Measurements from ENCODE around the gene POLRMT.
"Not testable (repeated sequence)": the region's sequence is repeated elsewhere in the genome, so short reads cannot be mapped to it uniquely, and the experiment has no call there.

The POLRMT gene

DNA sequence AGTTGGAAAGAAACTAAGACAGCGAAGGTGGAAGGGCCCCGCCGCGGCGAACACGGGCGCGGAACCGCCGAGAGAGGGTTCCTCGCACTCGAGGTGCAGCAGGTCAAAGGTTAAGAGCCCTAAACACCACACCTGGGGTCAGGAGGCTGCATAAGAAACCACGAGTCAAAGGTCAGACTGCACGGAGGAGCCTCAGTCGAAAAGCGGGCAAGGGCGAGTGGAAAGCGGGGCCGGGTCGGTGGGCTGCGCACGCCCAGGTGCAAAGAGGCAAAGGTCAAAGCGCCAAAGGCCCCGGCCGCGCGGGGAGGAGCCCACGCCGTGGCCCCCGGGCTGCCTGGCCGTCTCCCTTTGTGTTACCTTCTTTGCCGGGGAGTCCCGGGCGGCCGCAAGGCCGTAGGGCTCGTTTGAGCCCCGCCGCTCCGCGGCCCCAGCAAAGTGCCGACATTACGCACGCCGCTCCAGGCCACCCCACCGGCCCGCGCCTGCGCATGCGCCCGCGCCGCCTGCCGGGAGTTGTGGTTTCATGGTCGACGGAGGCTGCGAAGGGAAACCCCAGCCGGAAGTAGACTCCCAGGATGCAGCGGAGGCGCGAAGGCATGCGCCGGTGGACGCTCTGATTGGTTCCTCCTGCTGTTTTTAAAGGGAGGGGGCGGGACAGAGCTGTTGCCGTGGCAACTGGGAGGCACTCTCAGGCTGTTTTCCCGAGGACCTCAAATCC lies at the start of gene POLRMT:
Gene POLRMT, minus strand, starts transcription at position 470 of the 718 bp plus-strand sequence. Its CDS starts 25 bp downstream, at position 445.
- DNase-seq (ENCODE audit: low read depth in 3 of 3, low spot score in 1 of 3): peak; percentile 89 to 96 (median 91)

DNA sequence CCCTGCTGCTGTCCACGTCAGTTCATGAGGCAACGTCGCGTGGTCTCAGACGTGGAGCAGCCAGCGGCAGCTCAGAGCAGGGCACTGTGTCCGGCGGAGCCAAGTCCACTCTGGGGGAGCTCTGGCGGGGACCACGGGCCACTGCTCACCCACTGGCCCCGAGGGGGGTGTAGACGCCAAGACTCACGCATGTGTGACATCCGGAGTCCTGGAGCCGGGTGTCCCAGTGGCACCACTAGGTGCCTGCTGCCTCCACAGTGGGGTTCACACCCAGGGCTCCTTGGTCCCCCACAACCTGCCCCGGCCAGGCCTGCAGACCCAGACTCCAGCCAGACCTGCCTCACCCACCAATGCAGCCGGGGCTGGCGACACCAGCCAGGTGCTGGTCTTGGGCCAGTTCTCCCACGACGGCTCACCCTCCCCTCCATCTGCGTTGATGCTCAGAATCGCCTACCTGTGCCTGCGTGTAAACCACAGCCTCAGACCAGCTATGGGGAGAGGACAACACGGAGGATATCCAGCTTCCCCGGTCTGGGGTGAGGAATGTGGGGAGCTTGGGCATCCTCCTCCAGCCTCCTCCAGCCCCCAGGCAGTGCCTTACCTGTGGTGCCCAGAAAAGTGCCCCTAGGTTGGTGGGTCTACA lies 49.5 kb upstream of the POLRMT start:
- DNase-seq (ENCODE audit: low read depth in 3 of 3, low spot score in 1 of 3): no peak

GRCh38 chr19:681029-682019 lies 48.0 kb upstream of the POLRMT start:
- peak in 1 of 3 donors; percentile 92 for DNase-seq (ENCODE audit: low read depth in 3 of 3, low spot score in 1 of 3)

DNA sequence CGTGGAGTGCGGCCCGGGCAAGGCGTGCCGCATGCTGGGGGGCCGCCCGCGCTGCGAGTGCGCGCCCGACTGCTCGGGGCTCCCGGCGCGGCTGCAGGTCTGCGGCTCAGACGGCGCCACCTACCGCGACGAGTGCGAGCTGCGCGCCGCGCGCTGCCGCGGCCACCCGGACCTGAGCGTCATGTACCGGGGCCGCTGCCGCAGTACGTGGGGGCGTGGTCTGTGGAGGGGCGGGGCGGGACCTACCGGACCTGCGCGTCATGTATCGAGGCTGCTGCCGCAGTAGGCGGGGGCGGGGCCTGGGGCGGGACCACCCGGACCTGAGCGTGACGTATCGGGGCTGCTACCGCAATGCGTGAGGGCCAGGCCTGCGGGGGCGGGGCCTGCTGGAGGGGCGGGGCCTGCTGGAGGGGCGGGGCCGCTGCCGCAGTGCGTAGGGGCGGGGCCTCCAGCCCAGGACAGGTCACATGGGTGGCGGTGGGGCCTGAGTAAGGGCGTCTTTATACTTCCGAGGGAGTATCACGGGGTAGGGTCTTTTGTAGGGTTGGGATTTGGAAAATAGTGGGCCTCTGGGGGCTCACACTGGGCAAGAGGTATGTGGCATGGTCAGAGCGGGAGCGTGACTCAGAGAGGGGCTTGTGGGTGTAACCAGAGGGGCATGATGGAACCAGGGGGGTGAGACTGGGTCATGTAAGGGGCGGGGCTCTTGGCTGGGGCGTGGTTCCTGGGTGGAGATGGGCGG lies 47.1 kb upstream of the POLRMT start:
- DNase-seq (ENCODE audit: low read depth in 3 of 3, low spot score in 1 of 3): peak; percentile 99 to 100 (median 100)

DNA sequence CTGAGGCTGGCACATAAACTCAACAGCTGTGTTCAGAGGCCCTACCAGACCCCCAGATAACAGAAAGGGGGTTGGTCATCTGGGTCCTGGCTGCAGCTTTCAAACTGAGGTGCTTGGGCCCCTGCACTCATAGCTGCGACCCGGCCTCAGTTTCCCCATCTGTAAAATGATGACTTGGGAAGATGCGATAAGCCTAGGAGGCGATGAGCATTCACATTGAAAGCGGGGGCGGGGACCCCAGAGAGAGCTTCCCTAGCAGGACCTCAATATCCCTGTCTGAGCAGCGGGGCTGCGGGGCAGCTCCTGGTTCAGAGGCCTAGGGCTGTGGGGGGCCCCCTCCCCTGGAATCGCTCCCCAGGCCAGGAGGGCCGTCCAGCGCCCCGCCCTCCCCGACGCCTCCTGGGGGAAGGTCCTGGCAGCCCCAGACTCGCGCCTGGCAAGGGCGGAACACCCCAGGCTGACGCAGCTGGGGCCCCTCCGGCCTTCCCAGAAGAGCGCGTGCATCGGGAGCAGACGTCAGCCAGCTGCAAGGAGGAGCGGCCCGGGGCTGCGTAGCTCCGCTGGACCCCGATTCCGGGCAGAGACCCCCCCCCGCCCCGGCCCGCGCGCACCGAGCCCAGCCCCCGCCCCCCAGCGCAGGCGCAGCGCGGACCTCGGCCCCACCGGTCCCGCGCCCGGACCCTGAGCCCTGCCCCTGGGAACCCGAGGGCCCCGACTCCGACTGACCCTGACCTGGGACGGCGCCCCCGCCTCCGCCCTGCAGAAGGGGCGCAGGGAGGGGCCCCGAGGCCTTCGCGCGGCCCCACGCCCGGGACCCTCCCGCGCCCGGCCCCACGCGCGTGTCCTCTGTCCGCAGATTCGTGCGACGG lies 46.3 kb upstream of the POLRMT start:
- no peak for DNase-seq (ENCODE audit: low read depth in 3 of 3, low spot score in 1 of 3)

DNA sequence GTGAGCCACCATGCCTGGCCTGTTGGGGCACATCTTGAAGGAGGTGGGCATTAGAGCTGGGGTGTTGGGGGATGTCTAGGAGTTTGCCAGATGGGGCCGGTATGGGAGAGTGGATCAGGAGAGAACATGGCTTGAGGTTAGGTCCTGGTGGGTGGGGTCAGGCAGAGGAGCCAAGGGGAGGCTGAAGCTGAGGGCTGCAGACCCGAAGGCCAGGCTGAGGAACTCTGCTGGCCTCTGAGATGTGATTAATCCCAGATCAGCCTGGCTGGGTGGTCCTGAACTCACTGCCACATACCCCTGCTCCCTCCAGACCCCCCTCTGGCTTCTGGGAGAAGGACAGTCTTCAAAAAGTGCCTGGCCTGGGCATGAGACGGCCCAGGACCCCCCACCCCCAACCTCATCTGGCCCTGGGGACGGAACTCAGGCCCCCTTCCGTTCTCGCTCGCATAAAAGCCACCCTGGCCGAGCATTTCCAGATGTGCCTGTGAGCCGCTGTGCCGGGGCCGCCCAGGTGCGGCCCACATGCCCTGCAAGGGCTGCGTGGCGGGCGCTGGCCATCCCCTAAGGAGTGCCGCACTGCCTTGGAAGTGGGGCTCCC lies 45.6 kb upstream of the POLRMT start:
- no peak for DNase-seq (ENCODE audit: low read depth in 3 of 3, low spot score in 1 of 3)

DNA sequence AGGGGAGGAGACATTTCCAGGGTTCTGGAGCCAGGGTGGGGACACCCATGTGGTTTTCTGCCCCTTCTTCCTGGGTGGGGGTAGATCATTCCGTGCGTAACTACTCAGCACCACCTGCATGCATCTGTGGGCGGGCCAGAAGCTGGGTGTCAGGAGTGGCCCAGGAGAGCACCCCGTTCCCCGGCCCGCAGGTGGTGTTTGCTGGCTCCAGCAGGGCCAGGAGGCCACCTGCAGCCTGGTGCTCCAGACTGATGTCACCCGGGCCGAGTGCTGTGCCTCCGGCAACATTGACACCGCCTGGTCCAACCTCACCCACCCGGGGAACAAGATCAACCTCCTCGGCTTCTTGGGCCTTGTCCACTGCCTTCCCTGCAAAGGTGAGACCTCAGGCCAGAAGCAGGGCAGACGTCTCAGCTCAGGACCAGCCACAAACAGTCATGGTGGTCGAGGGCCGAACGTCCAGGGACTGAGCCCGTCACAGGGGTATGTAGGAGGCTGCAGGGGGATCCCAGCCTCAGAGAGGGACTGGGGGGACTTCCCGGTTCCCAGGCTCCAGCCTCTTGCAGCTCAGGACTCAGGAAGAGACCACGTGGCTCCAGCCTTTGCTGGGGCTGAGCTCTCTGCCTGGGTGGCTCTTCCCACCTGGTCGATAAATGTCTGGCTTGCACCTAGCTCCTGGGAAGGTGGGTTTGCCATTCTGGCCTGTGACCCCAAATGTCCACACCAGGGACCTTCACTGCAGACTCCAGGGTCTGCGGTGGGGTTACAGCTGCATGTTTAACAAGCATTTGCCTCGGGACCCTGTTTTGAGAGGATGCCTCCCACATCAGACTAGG lies 44.5 kb upstream of the POLRMT start:
- DNase-seq (ENCODE audit: low read depth in 3 of 3, low spot score in 1 of 3): no peak

DNA sequence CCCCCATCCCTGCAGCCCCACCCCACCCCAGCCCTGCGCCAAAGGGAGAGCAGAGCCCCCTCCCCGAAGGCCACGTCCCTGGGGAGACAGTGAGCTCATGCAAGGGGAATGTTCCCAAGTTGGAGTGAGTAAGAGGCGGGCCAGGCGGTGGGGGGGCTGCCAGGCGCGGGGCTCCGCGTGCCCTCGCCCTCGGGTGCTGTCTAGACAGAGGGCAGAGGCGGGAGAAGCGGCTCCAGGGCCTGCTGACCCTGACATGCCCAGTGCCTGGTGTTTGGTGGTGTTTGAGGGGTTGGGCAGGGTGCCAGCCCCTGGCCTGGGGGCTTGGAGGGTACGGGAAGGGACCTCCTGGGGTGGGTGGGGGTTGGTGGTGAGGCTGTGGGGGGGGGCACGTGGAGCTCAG lies 43.9 kb upstream of the POLRMT start:
- DNase-seq (ENCODE audit: low read depth in 3 of 3, low spot score in 1 of 3): no peak

- DNase-seq (ENCODE audit: low read depth in 3 of 3, low spot score in 1 of 3): no peak
Measured at GRCh38 chr19:676339-677105, 43.2 kb upstream of the POLRMT start, which contains the start of gene FSTL3. Gene FSTL3 (plus strand): TSS chr19:676392. CDS start chr19:676424, 32 bp downstream.

DNA sequence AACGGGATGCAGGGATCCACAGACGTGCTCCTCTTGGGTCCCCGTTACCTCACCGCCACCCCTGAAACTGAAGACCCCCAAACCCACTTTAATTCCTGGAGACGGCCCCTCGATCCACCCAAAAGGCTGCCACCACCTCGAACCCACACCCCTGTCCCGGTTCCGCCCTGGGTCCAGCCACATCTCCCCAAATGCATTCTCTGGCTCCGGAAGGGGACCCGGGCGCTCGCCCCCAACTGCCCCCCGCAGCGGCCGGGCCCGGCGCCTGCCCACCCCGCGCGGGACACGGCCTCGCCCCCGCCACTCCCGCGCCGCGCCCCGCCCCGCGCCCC lies 42.6 kb upstream of the POLRMT start:
- no peak for DNase-seq (ENCODE audit: low read depth in 3 of 3, low spot score in 1 of 3)

DNA sequence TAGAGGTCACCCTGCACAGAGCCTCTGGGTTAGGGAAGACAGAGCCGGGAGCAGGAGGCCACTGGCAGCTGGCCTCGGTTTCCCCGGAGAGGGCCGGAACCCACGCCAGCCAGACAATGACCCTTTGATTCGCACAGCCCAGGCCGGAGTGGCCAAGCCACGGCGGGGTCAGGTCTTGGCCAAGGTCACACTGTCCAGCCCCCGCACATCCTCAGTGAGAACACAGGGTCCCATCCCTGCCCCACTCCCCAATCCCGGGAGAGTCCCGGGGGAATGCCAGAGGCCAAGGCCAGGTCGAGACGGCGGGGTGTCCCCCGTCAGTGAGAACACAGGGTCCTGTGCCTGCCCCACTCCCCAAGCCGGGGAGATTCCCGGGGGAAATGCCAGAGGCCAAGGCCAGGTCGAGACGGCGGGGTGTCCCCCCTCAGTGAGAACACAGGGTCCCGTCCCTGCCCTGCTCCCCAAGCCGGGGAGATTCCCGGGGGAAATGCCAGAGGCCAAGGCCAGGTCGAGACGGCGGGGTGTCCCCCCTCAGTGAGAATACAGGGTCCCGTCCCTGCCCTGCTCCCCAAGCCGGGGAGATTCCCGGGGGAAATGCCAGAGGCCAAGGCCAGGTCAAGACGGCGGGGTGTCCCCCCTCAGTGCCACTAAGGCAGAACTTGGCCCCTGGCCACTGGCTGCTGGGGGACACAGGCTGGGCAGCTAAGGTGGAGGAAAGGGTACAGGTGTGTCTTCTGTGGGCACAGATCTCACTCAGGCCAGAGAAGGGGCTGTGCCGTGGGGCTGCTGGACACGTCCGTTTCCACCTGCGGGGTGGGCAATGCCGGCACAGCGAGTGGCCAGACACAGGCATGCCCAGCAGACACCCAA lies 41.2 kb upstream of the POLRMT start:
- no peak for DNase-seq (ENCODE audit: low read depth in 3 of 3, low spot score in 1 of 3)

GRCh38 chr19:670609-671075 lies 37.3 kb upstream of the POLRMT start:
- DNase-seq (ENCODE audit: low read depth in 3 of 3, low spot score in 1 of 3): no peak

DNA sequence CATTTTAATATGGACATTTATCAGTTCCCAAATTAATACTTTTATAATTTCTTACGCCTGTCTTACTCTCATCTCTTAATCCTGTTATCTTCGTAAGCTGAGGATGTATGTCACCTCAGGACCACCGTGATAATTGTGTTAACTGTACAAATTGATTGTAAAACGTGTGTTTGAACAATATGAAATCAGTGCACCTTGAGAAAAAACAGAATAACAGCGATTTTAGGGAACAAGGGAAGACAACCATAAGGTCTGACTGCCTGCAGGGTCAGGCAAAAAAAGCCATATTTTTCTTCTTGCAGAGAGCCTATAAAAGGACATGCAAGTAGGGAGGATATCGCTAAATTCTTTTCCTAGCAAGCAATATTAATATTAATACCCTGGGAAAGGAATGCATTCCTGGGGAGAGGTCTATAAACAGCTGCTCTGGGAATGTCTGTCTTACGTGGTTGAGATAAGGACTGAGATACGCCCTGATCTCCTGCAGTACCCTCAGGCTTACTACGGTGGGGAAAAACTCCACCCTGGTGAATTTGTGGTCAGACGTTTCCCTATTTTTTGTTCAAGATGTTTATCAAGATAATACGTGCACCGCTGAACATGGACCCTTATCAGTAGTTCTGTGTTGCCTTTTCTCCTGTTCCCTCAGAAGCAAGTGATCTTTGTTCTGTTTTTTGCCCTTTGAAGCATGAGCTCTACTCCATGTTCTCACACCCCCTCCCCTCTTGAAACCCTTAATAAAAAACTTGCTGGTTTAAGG lies 35.5 kb upstream of the POLRMT start:
- not testable (repeated sequence) for DNase-seq (ENCODE audit: low read depth in 3 of 3, low spot score in 1 of 3)

DNA sequence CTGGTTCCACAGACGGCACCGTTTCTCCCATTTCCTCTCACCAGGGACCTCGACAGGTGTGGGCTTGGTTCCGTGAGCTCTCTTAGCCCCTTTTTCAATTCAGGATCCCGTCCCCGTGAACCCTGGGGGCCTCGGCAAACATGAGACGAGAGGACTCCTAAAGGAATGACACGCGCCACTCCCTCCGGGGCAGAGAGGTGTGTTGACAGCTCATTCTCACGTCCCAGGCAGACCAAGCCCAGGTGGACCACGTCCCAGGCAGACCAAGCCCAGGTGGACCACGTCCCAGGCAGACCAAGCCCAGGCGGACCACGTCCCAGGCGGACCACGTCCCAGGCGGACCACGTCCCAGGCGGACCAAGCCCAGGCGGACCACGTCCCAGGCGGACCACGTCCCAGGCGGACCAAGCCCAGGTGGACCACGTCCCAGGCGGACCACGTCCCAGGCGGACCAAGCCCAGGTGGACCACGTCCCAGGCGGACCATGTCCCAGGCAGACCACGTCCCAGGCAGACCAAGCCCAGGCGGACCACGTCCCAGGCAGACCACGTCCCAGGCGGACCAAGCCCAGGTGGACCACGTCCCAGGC lies 33.7 kb upstream of the POLRMT start:
- not testable (repeated sequence) for DNase-seq (ENCODE audit: low read depth in 3 of 3, low spot score in 1 of 3)

GRCh38 chr19:664913-665443 lies 31.6 kb upstream of the POLRMT start:
- DNase-seq (ENCODE audit: low read depth in 3 of 3, low spot score in 1 of 3): peak; percentile 47 to 76 (median 68)
